GM15510 (cell line): Measurements from ENCODE around the gene AP5B1.

Source experiments
- POLR2A ChIP-seq: IDR thresholded peaks from 3 replicates; pipeline ENCODE4 v1.6.1; 2011; ENCODE audit warnings: borderline replicate concordance; ENCODE audit not compliant: insufficient read length; ENCODE audit errors: extremely low read depth

Gene AP5B1

GRCh38 chr11:65780770-65781151, at the start of gene AP5B1:
TSS of gene AP5B1 (minus strand) at chr11:65780976. CDS start at chr11:65780591, 385 bp downstream.
- TF ChIP-seq POLR2A: peak; percentile 80

- no peak for TF ChIP-seq POLR2A
Observed at GRCh38 chr11:65829459-65829858, 48.7 kb upstream of the AP5B1 start.

- TF ChIP-seq POLR2A: no peak
Observed at GRCh38 chr11:65826984-65827735, 46.4 kb upstream of the AP5B1 start.

- no peak for TF ChIP-seq POLR2A
Observed at GRCh38 chr11:65822776-65823528, 42.2 kb upstream of the AP5B1 start.

GRCh38 chr11:65821107-65821506, 40.3 kb upstream of the AP5B1 start:
- TF ChIP-seq POLR2A: no peak

GRCh38 chr11:65817835-65818680, 37.3 kb upstream of the AP5B1 start:
- no peak for TF ChIP-seq POLR2A

- no peak for TF ChIP-seq POLR2A
Observed at GRCh38 chr11:65817312-65817834, 36.6 kb upstream of the AP5B1 start.

- no peak for TF ChIP-seq POLR2A
Observed at GRCh38 chr11:65816696-65817095, 35.9 kb upstream of the AP5B1 start.

GRCh38 chr11:65814986-65815565, 34.3 kb upstream of the AP5B1 start:
- TF ChIP-seq POLR2A: no peak

- no peak for TF ChIP-seq POLR2A
Observed at GRCh38 chr11:65814131-65814985, 33.6 kb upstream of the AP5B1 start.

GRCh38 chr11:65811764-65812475, 31.1 kb upstream of the AP5B1 start:
- no peak for TF ChIP-seq POLR2A

- no peak for TF ChIP-seq POLR2A
Observed at GRCh38 chr11:65810046-65810868, 29.5 kb upstream of the AP5B1 start.
